ENCODE measurements around the gene ACSL1. TPM values are rescaled to one million over a fixed set of nuclear protein-coding genes. Genes with fewer than 3 reads are reported as not detected.

Gene ACSL1
- total and polyA plus RNA-seq, 2 donors (not counting 3 experiments of a cell fraction or from before 2014, with no cell fraction given): 7.3 to 17.7 TPM

DNA sequence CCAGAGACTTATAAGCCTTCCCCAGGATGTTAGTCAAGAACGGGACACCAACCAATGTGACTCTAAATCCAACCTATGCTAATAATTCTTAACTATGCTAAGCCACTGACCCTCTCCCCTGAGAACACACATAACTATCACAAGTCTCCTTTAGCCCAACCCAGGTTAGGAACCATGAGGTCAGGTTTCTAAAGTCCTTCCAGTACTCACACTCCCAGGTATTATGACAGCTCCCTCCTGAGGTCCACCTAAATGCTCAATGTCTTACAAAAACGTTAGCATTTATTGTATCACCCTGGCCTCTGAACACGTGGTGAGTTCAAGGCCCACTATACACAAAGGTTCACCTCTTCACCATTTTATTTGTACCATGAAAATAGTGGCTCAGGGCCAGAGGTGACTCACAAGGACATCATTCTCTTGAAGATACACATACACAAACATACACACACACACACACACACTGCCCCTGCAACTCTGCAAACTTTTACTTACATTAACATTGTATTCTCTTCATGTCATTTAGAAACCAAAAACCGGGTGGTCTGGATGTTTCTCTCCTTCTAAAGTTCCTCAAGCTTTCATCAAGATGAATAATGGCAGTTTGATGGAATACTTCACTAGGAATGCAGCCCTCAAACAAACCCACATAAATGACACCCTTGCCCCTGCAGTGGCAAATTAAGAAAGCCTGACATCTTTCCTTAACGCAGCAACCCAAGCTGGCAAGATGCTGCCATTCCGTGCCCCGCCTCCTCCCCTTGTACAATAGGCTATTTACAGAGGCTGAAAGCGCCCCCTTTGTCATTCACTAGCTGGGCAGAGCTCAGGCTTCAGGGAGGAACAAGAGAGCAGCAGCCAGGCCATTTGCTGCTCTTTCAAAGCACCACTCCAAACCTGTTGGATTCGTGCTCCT, 17.7 kb downstream of the ACSL1 start:
- H4K20me1 ChIP-seq (replicated peaks; ENCODE audit: control insufficient read depth, extremely low read depth, insufficient read depth, low read length): no peaks in the 10 kb centered on the region
- ChIA-PET POLR2A (no interaction called here), CTCF (interaction anchor here (0.6 to 1.5 kb wide), 3 partner anchors 8 to 62 kb away, joined by 3 to 6 read pairs (median 5); no protein-coding TSS in a partner anchor)
- intact Hi-C loops (cut with micrococcal nuclease) (loop anchor here (1.0 kb wide), 1 partner anchor 15 kb away; no protein-coding TSS in a partner anchor), dilution Hi-C loops (cut with MboI; ENCODE audit: extremely low pct_ligation_motif_present, low sequenced_read_pairs) (no loop called here)
- H3K36me3 ChIP-seq (ENCODE audit: control insufficient read depth in 2 of 2, extremely low read depth in 1 of 2, insufficient read depth in 2 of 2, low read length in 2 of 2): no peaks in the 10 kb centered on the region
- H3K27ac ChIP-seq (ENCODE audit: insufficient read depth, low read depth, low read length): no peak overlapping the region
- DNase-seq (ENCODE audit: low read depth, low spot score) (peak; percentile 44), FAIRE-seq (peak; percentile 75)
- no peaks in the 10 kb centered on the region for H3K9me1 ChIP-seq (replicated peaks; ENCODE audit: control insufficient read depth, extremely low read depth, insufficient read depth, low read length)
- TF ChIP-seq POLR2A (IDR thresholded peaks at IDR 0.05; ENCODE audit: low read depth, low read length) (no peak), JUN (IDR thresholded peaks at IDR 0.05; ENCODE audit: borderline replicate concordance, insufficient read depth, insufficient read length, low read depth) (peak; percentile 38), FOS (IDR thresholded peaks at IDR 0.05; ENCODE audit: borderline replicate concordance, insufficient read depth, low read length) (peak; percentile 50), EZH2 (IDR thresholded peaks at IDR 0.05; ENCODE audit: borderline replicate concordance, low read depth, low read length, severe bottlenecking) (no peak)
- TF ChIP-seq, protein P1, sequence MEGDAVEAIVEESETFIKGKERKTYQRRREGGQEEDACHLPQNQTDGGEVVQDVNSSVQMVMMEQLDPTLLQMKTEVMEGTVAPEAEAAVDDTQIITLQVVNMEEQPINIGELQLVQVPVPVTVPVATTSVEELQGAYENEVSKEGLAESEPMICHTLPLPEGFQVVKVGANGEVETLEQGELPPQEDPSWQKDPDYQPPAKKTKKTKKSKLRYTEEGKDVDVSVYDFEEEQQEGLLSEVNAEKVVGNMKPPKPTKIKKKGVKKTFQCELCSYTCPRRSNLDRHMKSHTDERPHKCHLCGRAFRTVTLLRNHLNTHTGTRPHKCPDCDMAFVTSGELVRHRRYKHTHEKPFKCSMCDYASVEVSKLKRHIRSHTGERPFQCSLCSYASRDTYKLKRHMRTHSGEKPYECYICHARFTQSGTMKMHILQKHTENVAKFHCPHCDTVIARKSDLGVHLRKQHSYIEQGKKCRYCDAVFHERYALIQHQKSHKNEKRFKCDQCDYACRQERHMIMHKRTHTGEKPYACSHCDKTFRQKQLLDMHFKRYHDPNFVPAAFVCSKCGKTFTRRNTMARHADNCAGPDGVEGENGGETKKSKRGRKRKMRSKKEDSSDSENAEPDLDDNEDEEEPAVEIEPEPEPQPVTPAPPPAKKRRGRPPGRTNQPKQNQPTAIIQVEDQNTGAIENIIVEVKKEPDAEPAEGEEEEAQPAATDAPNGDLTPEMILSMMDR (IDR thresholded peaks at IDR 0.05; ENCODE audit: extremely low read depth in 1 of 2, insufficient read depth in 1 of 2, low read depth in 1 of 2, low read length in 2 of 2): no peak
- H3K4me1 ChIP-seq (ENCODE audit: control insufficient read depth, extremely low read depth, insufficient read depth, low read length): peaks cover 9% of the 10 kb centered on the region
- no peak overlapping the region for H3K9ac ChIP-seq (replicated peaks; ENCODE audit: extremely low read depth, insufficient read depth, low read length)
- H3K79me2 ChIP-seq (ENCODE audit: control insufficient read depth, insufficient read depth, low read length): no peaks in the 10 kb centered on the region
- H2AFZ ChIP-seq (ENCODE audit: low read depth, low read length): peak overlapping the region; percentile 40
- H3K9me3 ChIP-seq (replicated peaks; ENCODE audit: control insufficient read depth, insufficient read depth, low read length): no peaks in the 10 kb centered on the region
- no TSS peak for BruUV-seq (replicated peaks)
- H3K27me3 ChIP-seq (ENCODE audit: control insufficient read depth in 2 of 2, insufficient read depth in 2 of 2, low read length in 2 of 2): no peaks in the 10 kb centered on the region
- no peak overlapping the region for H3K4me3 ChIP-seq (replicated peaks in 1 of 3; ENCODE audit: insufficient read depth in 1 of 3, low read depth in 1 of 3, low read length in 3 of 3)
- H3K4me2 ChIP-seq (ENCODE audit: insufficient read depth, low read length): no peak overlapping the region

Measured in endothelial cell of umbilical vein (primary cell).